ENCODE measurements around the gene OR56A5.
"Not testable (repeated sequence)": the region's sequence is repeated elsewhere in the genome, so short reads cannot be mapped to it uniquely, and the experiment has no call there.

Gene OR56A5

GRCh38 chr11:5967708-5968107 is 586 bp downstream of the OR56A5 start:
- Histone ChIP-seq H3K27ac (no peak overlapping the region), H3K4me3 (no peak overlapping the region)
- no peak for DNase-seq (ENCODE audit: low spot score)
- no peak for TF ChIP-seq CTCF (IDR thresholded peaks at IDR 0.05)

- DNase-seq (ENCODE audit: low spot score) = no peak
- Histone ChIP-seq H3K27ac (no peak overlapping the region), H3K4me3 (no peak overlapping the region)
- TF ChIP-seq CTCF (IDR thresholded peaks at IDR 0.05) = no peak
Observed at GRCh38 chr11:5966958-5967357, 1.3 kb downstream of the OR56A5 start.

DNA sequence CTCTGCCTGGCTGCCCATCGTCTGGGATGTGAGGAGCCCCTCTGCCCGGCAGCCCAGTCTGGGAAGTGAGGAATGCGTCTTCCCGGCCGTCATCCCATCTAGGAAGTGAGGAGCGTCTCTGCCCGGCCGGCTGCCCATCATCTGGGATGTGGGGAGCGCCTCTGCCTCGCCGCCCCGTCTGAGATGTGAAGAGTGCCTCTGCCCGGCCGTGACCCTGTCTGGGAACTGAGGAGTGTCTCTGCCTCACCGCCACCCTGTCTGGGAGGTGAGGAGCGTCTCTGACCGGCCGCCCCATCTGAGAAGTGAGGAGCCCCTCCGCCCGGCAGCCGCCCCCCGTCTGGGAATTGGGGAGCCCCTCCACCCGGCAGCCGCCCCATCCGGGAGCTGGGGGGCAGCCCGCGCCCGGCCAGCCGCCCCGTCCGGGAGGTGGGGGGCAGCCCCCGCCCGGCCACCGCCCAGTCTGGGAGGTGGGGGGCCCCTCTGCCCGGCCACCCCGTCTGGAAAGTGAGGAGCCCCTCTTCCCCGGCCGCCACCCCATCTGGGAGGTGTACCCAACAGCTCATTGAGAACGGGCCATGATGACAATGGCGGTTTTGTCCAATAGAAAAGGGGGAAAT is 7.5 kb downstream of the OR56A5 start:
- not testable (repeated sequence) for H3K27ac ChIP-seq; DNase-seq (ENCODE audit: low spot score); H3K4me3 ChIP-seq

DNA sequence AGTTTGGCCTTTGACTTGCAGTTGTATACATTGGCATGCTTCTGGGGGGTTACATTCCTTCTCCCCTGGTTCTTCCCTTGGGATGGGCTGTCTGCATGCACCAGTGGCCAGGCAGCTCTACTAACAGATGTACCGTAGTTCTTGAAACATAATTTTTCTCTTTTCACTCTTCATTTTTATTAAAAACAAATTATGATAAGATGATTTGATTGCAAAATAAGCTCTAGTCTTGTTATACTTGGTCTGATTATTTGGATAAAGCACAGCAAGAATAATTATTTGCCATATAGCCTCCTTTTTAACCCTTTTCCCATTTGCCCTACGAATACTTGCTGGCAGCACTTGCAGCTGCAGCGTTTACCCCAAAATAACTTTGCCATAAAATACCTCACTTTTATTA is 12.7 kb downstream of the OR56A5 start:
- DNase-seq (ENCODE audit: low spot score) = no peak
- no peak for TF ChIP-seq CTCF (IDR thresholded peaks at IDR 0.05)

DNA sequence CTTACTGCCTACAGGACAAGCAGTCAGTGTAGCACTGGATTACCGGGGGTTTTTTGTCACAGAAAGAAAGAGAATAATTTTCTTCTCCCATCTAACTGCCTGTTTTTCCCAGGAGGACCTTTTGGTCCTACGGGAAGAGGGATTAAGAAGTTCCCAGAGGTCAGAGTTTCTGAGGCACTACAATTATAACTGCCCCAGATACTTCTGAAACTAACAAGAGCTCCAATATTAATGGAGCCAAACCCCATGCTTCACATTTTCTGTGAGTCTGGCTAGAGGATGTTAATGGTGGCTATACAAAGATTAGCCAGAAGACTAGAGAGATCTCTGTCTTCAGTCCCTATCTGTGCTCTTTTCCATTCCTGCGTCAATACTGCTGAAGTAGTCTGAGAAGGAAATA is 26.3 kb downstream of the OR56A5 start, which contains the start of gene OR56A3:
Gene OR56A3 (plus strand): TSS at position 301 of the 400 bp plus-strand sequence. CDS start 5,096 bp downstream, outside the sequence.
- Histone ChIP-seq H3K4me3 (no peak within 1 kb of the TSS), H3K27ac (no peak within 1 kb of the TSS)
- DNase-seq (ENCODE audit: low spot score) = no peak
- no peak for TF ChIP-seq CTCF (IDR thresholded peaks at IDR 0.05)

More for the DNA sequence above, 12.7 kb downstream of the OR56A5 start:
- H3K27ac ChIP-seq = no peak overlapping the region
- H3K4me3 ChIP-seq = no peak overlapping the region

DNA sequence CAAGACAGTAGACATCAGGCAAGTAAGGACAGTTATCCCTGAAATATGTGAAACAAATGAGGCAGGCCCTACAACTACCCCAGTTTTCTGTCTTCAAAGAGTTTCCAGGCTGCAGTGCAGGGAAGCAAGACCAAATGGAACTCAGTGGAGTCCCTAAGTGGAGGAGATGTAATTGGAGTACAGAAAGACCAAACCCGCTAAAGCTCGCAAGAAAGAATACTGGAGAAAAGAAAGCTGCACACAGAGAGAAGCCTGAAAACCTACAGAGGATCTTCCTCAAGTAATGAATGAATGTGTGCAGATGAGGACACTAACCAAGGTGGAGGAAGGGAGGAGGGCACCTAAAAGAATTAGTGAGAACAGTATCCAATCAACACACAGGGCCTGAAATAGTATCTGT is 27.5 kb downstream of the OR56A5 start:
- TF ChIP-seq CTCF (IDR thresholded peaks at IDR 0.05) = no peak
- H3K27ac ChIP-seq = no peak overlapping the region
- DNase-seq (ENCODE audit: low spot score) = no peak
- no peak overlapping the region for H3K4me3 ChIP-seq

DNA sequence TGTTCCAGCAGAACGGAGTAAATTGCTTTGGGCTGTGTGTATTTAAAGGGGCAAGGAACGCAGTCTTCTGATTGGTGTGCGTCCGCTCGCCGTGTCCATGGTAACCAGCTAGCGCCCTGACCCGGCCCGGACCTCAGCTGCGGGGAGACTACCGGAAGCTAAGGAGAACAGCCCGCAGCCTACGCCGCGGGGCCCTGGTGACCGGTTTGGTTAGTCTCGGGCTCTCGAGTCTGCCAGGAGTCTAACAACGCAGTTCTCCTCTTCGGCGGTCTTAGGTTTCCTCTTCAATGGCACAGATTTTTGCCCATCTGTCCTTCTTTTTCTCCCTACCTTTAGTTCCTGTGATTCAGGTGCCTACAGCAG is 29.7 kb downstream of the OR56A5 start:
- Histone ChIP-seq H3K4me3 (no peak overlapping the region), H3K27ac (no peak overlapping the region)
- DNase-seq (ENCODE audit: low spot score) = no peak
- no peak for TF ChIP-seq CTCF (IDR thresholded peaks at IDR 0.05)
